WTC11 (cell line): Measurements from ENCODE around the gene MLEC. TPM values are rescaled to one million over a fixed set of nuclear protein-coding genes. Genes with fewer than 3 reads are reported as not detected.

Source experiments
- ATAC-seq: fragments of 200-7000 bp; cut with Tn5 transposase; 2 replicates; pipeline ENCODE4 v1.10.0; 2021; ENCODE audit warnings: mild to moderate bottlenecking, moderate library complexity
- Bru-seq: library from RNA; stranded (reverse); fragments of 400-500 nt; gene quantifications from one replicate; lab custom pipeline; 2021; lab: Mats Ljungman, UMichigan
- CTCF ChIA-PET: fragments of 300-600 bp; sonication (Branson Sonifier 250); formaldehyde crosslinking; loops from one replicate; lab custom pipeline; 2021; ENCODE audit warnings: antibody characterized with exemption; lab: Charles Lee
- POLR2A ChIA-PET: fragments of 350-600 bp; sonication (Branson Sonifier 250); formaldehyde crosslinking; loops from one replicate; lab custom pipeline; 2021; ENCODE audit warnings: antibody characterized with exemption; lab: Charles Lee
- DNase-seq: peaks from one replicate; pipeline ENCODE4 v3.0.0; 2021; ENCODE audit warnings: low spot score
- H3K27ac Mint-ChIP-seq: 2 replicates; pipeline ENCODE4 v1.8.0; 2021; ENCODE audit warnings: mixed read lengths
- H3K27me3 Mint-ChIP-seq: 2 replicates; pipeline ENCODE4 v1.8.0; 2021; ENCODE audit warnings: low read depth, mild to moderate bottlenecking, moderate library complexity, mixed read lengths
- H3K36me3 Mint-ChIP-seq: 2 replicates; pipeline ENCODE4 v1.8.0; 2021; ENCODE audit warnings: mixed read lengths
- H3K4me1 Mint-ChIP-seq: 2 replicates; pipeline ENCODE4 v1.8.0; 2022; ENCODE audit warnings: mixed read lengths
- H3K4me3 Mint-ChIP-seq: 2 replicates; pipeline ENCODE4 v1.8.0; 2021; ENCODE audit warnings: mild to moderate bottlenecking, moderate library complexity, mixed read lengths
- H3K9me3 Mint-ChIP-seq: 2 replicates; pipeline ENCODE4 v1.8.0; 2021; ENCODE audit warnings: mixed read lengths
- ATF1 ChIP-seq: sonication (generic); formaldehyde crosslinking; IDR thresholded peaks from 2 replicates; pipeline ENCODE4 v1.8.1; 2023; ENCODE audit warnings: mild to moderate bottlenecking, moderate library complexity, missing genetic modification reagents
- CREB1 ChIP-seq: sonication (generic); formaldehyde crosslinking; IDR thresholded peaks from 2 replicates; pipeline ENCODE4 v1.8.0; 2023; ENCODE audit warnings: mild to moderate bottlenecking, missing genetic modification reagents
- E2F1 ChIP-seq: sonication (generic); formaldehyde crosslinking; IDR thresholded peaks from 2 replicates; pipeline ENCODE4 v1.8.0; 2022; ENCODE audit warnings: mild to moderate bottlenecking, missing genetic modification reagents
- E2F5 ChIP-seq: sonication (generic); formaldehyde crosslinking; IDR thresholded peaks from 2 replicates; pipeline ENCODE4 v1.8.1; 2022; ENCODE audit warnings: mild to moderate bottlenecking, moderate library complexity, missing genetic modification reagents
- ELF4 ChIP-seq: sonication (generic); formaldehyde crosslinking; IDR thresholded peaks from 2 replicates; pipeline ENCODE4 v1.8.1; 2022; ENCODE audit warnings: low read depth, mild to moderate bottlenecking, moderate library complexity, missing genetic modification reagents
- ESRRA ChIP-seq: sonication (generic); formaldehyde crosslinking; IDR thresholded peaks from 2 replicates; pipeline ENCODE4 v1.8.1; 2022; ENCODE audit warnings: mild to moderate bottlenecking, missing genetic modification reagents, borderline replicate concordance
- ETV6 ChIP-seq: sonication (generic); formaldehyde crosslinking; IDR thresholded peaks from 2 replicates; pipeline ENCODE4 v1.8.1; 2022; ENCODE audit warnings: mild to moderate bottlenecking, missing genetic modification reagents
- FOXK1 ChIP-seq: sonication (generic); formaldehyde crosslinking; IDR thresholded peaks from 2 replicates; pipeline ENCODE4 v1.8.0; 2022; ENCODE audit warnings: mild to moderate bottlenecking, moderate library complexity, missing genetic modification reagents
- FOXP4 ChIP-seq: sonication (generic); formaldehyde crosslinking; IDR thresholded peaks from 2 replicates; pipeline ENCODE4 v1.8.0; 2022; ENCODE audit warnings: mild to moderate bottlenecking, missing genetic modification reagents
- GABPB1 ChIP-seq: sonication (generic); formaldehyde crosslinking; IDR thresholded peaks from 2 replicates; pipeline ENCODE4 v1.8.1; 2023; ENCODE audit warnings: mild to moderate bottlenecking, missing genetic modification reagents
- HMGA2 ChIP-seq: fragments of 250-450 bp; sonication (Bioruptor Pico); IDR thresholded peaks from 2 replicates; pipeline ENCODE4 v1.4.0; 2021; ENCODE audit warnings: mild to moderate bottlenecking, moderate library complexity
- HMGXB4 ChIP-seq: sonication (generic); formaldehyde crosslinking; IDR thresholded peaks from 2 replicates; pipeline ENCODE4 v1.8.1; 2023; ENCODE audit warnings: mild to moderate bottlenecking, moderate library complexity, missing genetic modification reagents
- IRF1 ChIP-seq: sonication (generic); formaldehyde crosslinking; IDR thresholded peaks from 2 replicates; pipeline ENCODE4 v1.8.0; 2023; ENCODE audit warnings: missing genetic modification reagents
- KAT7 ChIP-seq: sonication (generic); formaldehyde crosslinking; IDR thresholded peaks from 2 replicates; pipeline ENCODE4 v1.8.1; 2023; ENCODE audit warnings: missing genetic modification reagents, mild to moderate bottlenecking, borderline replicate concordance
- MYBL2 ChIP-seq: sonication (generic); formaldehyde crosslinking; IDR thresholded peaks from 2 replicates; pipeline ENCODE4 v1.8.1; 2023; ENCODE audit warnings: mild to moderate bottlenecking, moderate library complexity, missing genetic modification reagents
- NFYB ChIP-seq: sonication (generic); formaldehyde crosslinking; conservative IDR thresholded peaks from 2 replicates; pipeline ENCODE4 v1.8.0; 2022; ENCODE audit warnings: low read depth, missing genetic modification reagents
- NR3C1 ChIP-seq: sonication (generic); formaldehyde crosslinking; conservative IDR thresholded peaks from 2 replicates; pipeline ENCODE4 v1.8.1; 2023; ENCODE audit warnings: low read depth, mild to moderate bottlenecking, missing genetic modification reagents
- OVOL2 ChIP-seq: fragments of 250-450 bp; sonication (Bioruptor Pico); IDR thresholded peaks from 2 replicates; pipeline ENCODE4 v1.9.0; 2021; ENCODE audit warnings: mild to moderate bottlenecking, borderline replicate concordance
- SP1 ChIP-seq: sonication (generic); formaldehyde crosslinking; conservative IDR thresholded peaks from 2 replicates; pipeline ENCODE4 v1.8.1; 2022; ENCODE audit warnings: missing genetic modification reagents
- TP53 ChIP-seq: sonication (generic); formaldehyde crosslinking; IDR thresholded peaks from 2 replicates; pipeline ENCODE4 v1.8.1; 2023; ENCODE audit warnings: mild to moderate bottlenecking, missing genetic modification reagents
- USF2 ChIP-seq: sonication (generic); formaldehyde crosslinking; IDR thresholded peaks from 2 replicates; pipeline ENCODE4 v1.8.1; 2023; ENCODE audit warnings: mild to moderate bottlenecking, missing genetic modification reagents, moderate library complexity
- ZBTB43 ChIP-seq: sonication (generic); formaldehyde crosslinking; IDR thresholded peaks from 2 replicates; pipeline ENCODE4 v1.8.1; 2023; ENCODE audit warnings: mild to moderate bottlenecking, missing genetic modification reagents
- ZNF138 ChIP-seq: sonication (generic); formaldehyde crosslinking; conservative IDR thresholded peaks from 2 replicates; pipeline ENCODE4 v1.8.1; 2022; ENCODE audit warnings: mild to moderate bottlenecking, moderate library complexity, missing genetic modification reagents
- ZNF263 ChIP-seq: sonication (generic); formaldehyde crosslinking; IDR thresholded peaks from 2 replicates; pipeline ENCODE4 v1.8.1; 2022; ENCODE audit warnings: low read depth, mild to moderate bottlenecking, moderate library complexity, missing genetic modification reagents
- ZNF671 ChIP-seq: fragments of 250-450 bp; sonication (Bioruptor Pico); IDR thresholded peaks from 2 replicates; pipeline ENCODE4 v1.8.0; 2021; ENCODE audit warnings: mild to moderate bottlenecking
- long read RNA-seq, 3 experiments: library from RNA in 1 of 3; library from capped mRNA in 1 of 3; library from polyadenylated mRNA in 1 of 3; unstranded in 2 of 3; stranded (forward) in 1 of 3; transcript quantifications; one replicate each; pipeline ENCODE4 v2.0.0, GENCODE V29; 2021
- total RNA-seq: library from RNA; stranded (reverse); gene quantifications from 3 replicates; pipeline ENCODE4 v1.2.3, GENCODE V29; 2021

The MLEC gene
- total RNA-seq = 221 to 278 TPM (median 253 TPM) in 3 replicates
- percentile 97 among the genes with signal in this experiment for Bru-seq, nascent RNA
- long read RNA-seq, experiment 1, full-length matches to known transcripts = 835 of 1,276 reads
- long read RNA-seq, experiment 1, partial matches to known transcripts = 375 of 1,276 reads
- long read RNA-seq, experiment 1, other reads (novel, unspliced or antisense) = 66 of 1,276 reads
- long read RNA-seq, experiment 2, full-length matches to known transcripts = 74 of 337 reads
- long read RNA-seq, experiment 2, partial matches to known transcripts = 11 of 337 reads
- long read RNA-seq, experiment 2, other reads (novel, unspliced or antisense) = 252 of 337 reads
- long read RNA-seq, experiment 3, full-length matches to known transcripts = 3 of 22 reads
- long read RNA-seq, experiment 3, partial matches to known transcripts = 5 of 22 reads
- long read RNA-seq, experiment 3, other reads (novel, unspliced or antisense) = 14 of 22 reads

GRCh38 chr12:120686690-120687577 lies at the start of gene MLEC:
MLEC (plus strand) TSS chr12:120687149; CDS start chr12:120687297, 148 bp downstream.
- CTCF ChIA-PET = interaction anchor here (0.6 to 3.6 kb wide), 10 partner anchors 11 to 285 kb away, joined by 3 to 24 read pairs (median 4); partner anchors contain the start of genes CABP1 and POP5
- Mint-ChIP-seq H3K4me3 (peak within 1 kb of the TSS; percentile 87), H3K4me1 (peaks cover 37% of the 10 kb centered on the region), H3K9me3 (no peaks in the 10 kb centered on the region), H3K27ac (peak within 1 kb of the TSS; percentile 96), H3K27me3 (no peaks in the 10 kb centered on the region), H3K36me3 (no peaks in the 10 kb centered on the region)
- DNase-seq = peak; percentile 99
- ATAC-seq = peak; percentile 85
- 0 out of 2 replicates have a peak, but pooled peaks have one; percentile 29 for TF ChIP-seq ATF1
- 0 out of 2 replicates have a peak, but pooled peaks have one; percentile 59 for TF ChIP-seq NR3C1 (CRISPR knock-in tag)
- TF ChIP-seq MYBL2 (CRISPR knock-in tag) = peak; percentile 83
- no peak for TF ChIP-seq ZNF138 (CRISPR knock-in tag)
- 0 out of 2 replicates have a peak, but pooled peaks have one; percentile 29 for TF ChIP-seq ELF4 (CRISPR knock-in tag)
- peak; percentile 57; the same call in 1 of the 2 replicates for TF ChIP-seq FOXK1 (CRISPR knock-in tag)
- peak; percentile 5; the same call in 1 of the 2 replicates for TF ChIP-seq ETV6 (CRISPR knock-in tag)
- peak; percentile 8; the same call in 1 of the 2 replicates for TF ChIP-seq USF2
- 0 out of 2 replicates have a peak, but pooled peaks have one; percentile 55 for TF ChIP-seq E2F1 (CRISPR knock-in tag)
- TF ChIP-seq HMGXB4 (CRISPR knock-in tag) = peak; percentile 46; the same call in 1 of the 2 replicates
- TF ChIP-seq CREB1 (CRISPR knock-in tag) = 0 out of 2 replicates have a peak, but pooled peaks have one; percentile 47
- peak; percentile 80 for TF ChIP-seq NFYB (CRISPR knock-in tag)
- peak; percentile 77 for TF ChIP-seq SP1 (CRISPR knock-in tag)
- 0 out of 2 replicates have a peak, but pooled peaks have one; percentile 45 for TF ChIP-seq FOXP4 (CRISPR knock-in tag)
- TF ChIP-seq TP53 (CRISPR knock-in tag) = peak; percentile 83; the same call in 1 of the 2 replicates
- 0 out of 2 replicates have a peak, but pooled peaks have one; percentile 66 for TF ChIP-seq ZBTB43
- TF ChIP-seq ESRRA (CRISPR knock-in tag) = 0 out of 2 replicates have a peak, but pooled peaks have one; percentile 48
- no peak for TF ChIP-seq ZNF671
- TF ChIP-seq HMGA2 = 0 out of 2 replicates have a peak, but pooled peaks have one; percentile 5
- TF ChIP-seq ZNF263 (CRISPR knock-in tag) = no peak
- TF ChIP-seq GABPB1 = peak; percentile 91
- TF ChIP-seq OVOL2 (CRISPR knock-in tag) = no peak
- TF ChIP-seq IRF1 = no peak
- peak; percentile 76; the same call in 1 of the 2 replicates for TF ChIP-seq KAT7 (CRISPR knock-in tag)
- peak; percentile 68; the same call in 1 of the 2 replicates for TF ChIP-seq E2F5 (CRISPR knock-in tag)
- POLR2A ChIA-PET = interaction anchor here (0.6 to 1.4 kb wide), 6 partner anchors 23 to 102 kb away, joined by 3 to 9 read pairs (median 3); partner anchors contain the start of genes CABP1 and UNC119B
